HG03342 (cell line): ENCODE data around the gene RAD51B.

Source experiments
- ATAC-seq: cut with Tn5 transposase; IDR thresholded peaks from one replicate; pipeline ENCODE4 v1.9.1; 2021; ENCODE audit warnings: mild to moderate bottlenecking, moderate library complexity; ENCODE audit not compliant: unreplicated experiment

RAD51B gene

DNA sequence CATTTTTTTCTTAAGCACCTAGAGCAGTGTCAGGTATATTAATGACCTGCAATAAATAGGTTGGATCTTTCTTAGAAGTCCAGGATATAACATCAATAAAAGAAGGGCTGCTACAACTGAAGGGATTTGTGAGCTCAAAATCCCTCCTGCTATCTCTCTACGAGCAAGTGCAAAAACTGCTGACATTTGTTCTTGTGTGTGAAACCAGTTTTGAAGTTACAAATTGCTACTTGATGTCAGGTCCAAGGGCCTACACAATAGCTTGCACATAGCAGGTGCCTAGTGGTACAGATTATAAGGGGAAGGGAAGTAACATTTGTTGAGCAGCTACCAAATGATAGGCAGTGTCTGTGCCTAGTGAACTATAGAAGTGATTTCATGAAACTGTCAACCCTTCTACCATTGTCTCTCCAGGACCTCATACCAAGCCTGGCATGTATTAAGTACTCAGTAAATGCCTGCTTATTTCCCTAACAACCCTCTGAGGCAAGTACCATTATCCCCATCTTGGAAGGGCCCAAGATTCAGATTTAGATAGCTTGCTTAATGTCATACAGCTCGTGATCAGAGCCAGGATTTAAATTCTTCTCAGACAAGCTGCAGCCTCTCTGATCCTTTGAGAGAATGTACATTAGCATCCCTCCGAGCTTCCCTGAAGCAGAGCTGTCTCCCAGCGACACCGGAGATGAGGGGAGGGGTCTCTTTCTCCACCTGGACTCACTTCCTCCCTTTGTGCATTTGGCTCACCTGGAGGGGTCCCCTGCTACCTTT lies 673.0 kb downstream of the RAD51B start:
- no peak for ATAC-seq

GRCh38 chr14:68493152-68493911 lies 673.8 kb downstream of the RAD51B start:
- ATAC-seq = no peak

DNA sequence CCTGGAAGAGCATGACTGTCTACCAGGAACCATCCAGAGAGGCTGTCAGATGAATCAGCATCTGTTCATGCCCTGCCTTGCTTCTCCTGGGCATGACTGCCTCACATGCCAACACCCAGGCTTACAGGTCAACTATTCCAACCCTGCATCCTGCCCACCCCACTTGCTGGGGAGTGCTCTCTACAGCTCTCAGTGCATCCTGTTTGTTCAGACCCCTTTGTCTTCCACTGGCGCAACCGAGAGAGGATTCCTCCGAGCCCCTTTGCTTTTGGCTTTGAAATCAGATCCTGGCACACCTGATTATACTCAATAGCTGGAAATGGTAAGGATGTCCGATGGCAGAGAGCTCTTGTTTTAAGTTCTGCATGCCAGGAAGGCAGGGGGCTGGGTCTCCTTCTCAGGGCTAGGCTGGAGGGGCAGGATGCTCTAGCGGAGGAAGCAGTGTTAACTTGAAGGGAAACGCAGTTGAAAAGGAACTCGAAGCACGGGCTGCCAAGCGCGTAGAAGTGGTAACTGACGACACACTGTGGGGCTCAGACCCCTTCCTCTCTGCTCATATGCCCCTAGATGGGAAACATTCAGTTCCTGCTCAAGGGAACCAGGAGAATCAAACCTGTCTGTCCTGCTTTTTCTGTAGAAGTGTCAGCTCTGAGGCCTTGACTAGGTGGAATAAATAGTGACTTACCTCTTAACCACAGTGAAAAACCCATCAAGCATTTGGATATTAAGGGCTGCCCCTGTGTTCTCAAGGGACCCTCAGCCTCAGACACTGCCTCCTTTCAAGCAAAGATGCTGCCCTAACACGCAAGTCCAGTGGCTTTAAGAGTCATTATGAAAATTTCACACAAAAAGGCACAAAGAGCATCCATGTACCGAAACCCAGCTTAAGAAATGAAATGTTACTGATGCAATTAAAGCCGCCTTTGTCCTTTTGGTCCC lies 675.8 kb downstream of the RAD51B start:
- peak; percentile 49 for ATAC-seq

- ATAC-seq = no peak
Measured at GRCh38 chr14:68497011-68497410, 677.4 kb downstream of the RAD51B start.

- no peak for ATAC-seq
Measured at GRCh38 chr14:68499451-68499850, 679.9 kb downstream of the RAD51B start.

GRCh38 chr14:68501171-68501570 lies 681.6 kb downstream of the RAD51B start:
- ATAC-seq = no peak

- no peak for ATAC-seq
Measured at GRCh38 chr14:68501614-68502052, 682.1 kb downstream of the RAD51B start.

GRCh38 chr14:68502230-68502629 lies 682.7 kb downstream of the RAD51B start:
- ATAC-seq = no peak

- ATAC-seq = no peak
Measured at GRCh38 chr14:68503186-68503825, 683.7 kb downstream of the RAD51B start.

DNA sequence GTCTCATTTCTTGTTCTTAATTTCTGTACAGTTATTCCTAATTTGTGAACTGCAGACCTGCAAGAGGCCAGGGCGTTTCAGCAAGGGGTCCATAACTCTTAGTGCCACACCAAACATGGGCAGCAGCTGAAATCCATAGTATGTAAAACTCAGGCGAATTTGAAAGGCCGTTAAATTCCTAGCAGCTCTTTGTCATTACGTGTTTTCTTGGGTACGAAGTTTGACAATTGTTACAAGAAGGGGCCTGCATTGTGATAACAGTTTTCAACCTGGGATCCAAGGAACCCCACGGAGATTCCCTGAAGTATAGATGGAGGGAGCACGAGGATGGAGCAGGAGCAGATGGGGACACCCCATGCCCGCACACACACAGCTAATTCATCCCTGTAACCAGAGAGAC lies 685.3 kb downstream of the RAD51B start:
- no peak for ATAC-seq

- ATAC-seq = peak; percentile 17
Measured at GRCh38 chr14:68506021-68506644, 686.6 kb downstream of the RAD51B start.

DNA sequence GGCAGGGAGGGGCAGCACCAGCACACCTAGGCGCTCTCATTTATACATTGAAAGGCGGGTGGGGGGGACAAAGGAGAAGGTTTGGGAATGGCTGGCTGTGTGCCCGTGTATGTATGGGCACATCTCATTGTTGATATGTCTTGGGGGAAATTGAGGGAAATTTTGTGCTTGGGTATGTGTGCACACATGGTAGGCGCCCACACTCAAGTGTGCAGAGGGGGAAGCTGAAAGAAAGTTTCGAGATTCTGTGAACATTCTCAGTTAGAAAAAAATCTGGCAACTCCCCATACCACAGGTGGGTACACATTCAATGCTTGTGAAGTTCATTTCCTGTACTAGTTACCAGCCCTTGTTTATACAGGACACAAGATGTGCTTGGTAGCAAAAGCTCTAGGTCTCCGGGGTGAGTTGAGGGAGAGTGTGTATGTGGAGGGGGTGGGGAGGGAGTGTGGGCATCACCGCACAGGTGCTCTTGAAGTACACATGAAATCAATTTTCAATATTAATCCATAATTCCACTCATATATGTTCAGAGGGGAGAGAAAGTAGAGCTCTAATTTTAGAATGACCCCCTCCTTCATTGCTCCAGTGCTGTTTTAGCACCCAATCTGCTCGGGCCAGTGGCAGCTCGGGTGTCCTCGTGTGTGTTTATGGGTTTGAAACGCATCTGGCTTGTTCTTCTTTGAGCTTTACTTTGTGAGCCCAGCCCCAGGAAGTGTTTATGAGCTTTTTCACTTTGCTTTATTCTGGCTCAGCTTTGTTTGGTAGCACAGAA lies 687.3 kb downstream of the RAD51B start:
- ATAC-seq = peak; percentile 62

- no peak for ATAC-seq
Measured at GRCh38 chr14:68507544-68508081, 688.0 kb downstream of the RAD51B start.

DNA sequence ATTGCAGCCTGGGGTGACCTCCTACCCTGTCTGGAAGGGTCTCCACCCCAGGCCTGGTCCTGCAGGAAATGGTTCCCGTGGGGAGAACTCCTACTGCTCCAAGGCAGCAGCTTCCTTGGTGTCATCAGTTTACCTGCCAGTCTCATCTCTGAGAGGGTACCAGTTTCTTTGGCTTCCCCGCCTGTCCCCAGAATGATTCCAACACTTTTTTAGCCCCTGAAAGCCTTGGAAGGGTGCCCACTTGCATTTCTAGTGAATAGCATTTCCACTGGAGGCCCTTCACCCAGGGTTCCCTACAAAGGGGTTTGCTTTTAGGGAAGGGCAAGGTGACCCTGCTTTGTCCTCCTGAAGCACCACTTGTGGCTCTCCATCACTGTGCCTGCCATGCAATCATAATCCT lies 689.0 kb downstream of the RAD51B start:
- ATAC-seq = no peak

GRCh38 chr14:68509188-68509983 lies 689.8 kb downstream of the RAD51B start:
- ATAC-seq = no peak

DNA sequence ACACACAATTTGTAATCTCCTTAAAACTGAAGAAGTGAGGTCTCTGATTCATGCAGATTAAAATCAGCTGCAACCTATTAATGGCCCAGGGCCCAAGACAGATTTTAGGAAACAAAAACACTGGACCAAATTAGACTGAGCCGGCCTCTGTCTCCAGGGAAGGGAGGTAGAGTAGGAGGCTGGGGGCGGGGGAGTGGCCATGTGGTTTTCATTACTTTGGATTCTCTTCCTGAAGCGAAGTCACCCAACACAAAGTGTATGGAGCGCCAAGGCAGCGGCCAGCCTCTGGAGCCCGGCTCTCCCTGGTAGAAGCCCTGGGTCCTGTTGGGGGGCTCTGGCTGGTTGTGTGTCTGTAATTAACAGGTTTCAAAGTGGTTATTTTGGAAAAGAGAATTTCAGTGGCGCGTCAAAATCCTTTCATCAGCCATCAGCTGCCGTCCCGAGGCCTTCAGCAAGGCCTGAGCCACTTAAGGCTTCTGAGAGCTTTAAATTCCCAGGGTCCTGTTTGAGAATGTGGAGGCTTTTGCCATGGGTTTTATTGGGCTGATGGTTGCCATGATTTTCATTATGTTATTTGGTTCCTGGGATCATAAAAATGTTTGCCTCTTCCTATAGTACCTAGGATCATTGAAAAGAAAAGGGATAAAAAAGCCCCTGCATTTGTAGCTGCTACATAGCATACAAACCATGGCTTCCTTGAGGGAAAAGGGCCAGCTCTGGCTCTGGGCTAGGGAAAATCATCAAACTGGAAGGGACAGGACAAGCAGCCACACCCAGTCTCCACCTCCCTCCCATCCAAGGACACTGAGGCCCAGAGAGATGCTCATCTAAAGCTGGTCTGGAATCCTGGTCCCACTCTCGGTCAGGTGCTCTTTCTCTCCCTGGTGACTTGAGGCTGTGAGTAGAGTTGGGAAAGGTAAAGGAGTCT lies 690.9 kb downstream of the RAD51B start:
- ATAC-seq = no peak
